Adipocyte (in vitro differentiated cells): ENCODE data around the gene TEX52.
"Not testable (repeated sequence)": the region's sequence is repeated elsewhere in the genome, so short reads cannot be mapped to it uniquely, and the experiment has no call there.

Experiments used
- DNase-seq: peaks from one replicate; pipeline ENCODE4 v3.0.0-alpha.2; 2015; ENCODE audit warnings: low read depth
- H3K27me3 ChIP-seq: replicated peaks from 2 replicates; pipeline ENCODE4 v1.7.0; 2013; ENCODE audit warnings: mild to moderate bottlenecking, low read length, moderate library complexity; ENCODE audit not compliant: control insufficient read depth, insufficient read depth
- H3K36me3 ChIP-seq: 2 replicates; pipeline ENCODE4 v1.7.0; 2013; ENCODE audit warnings: low read length, mild to moderate bottlenecking, moderate library complexity; ENCODE audit not compliant: control insufficient read depth, insufficient read depth, severe bottlenecking
- H3K4me1 ChIP-seq: 2 replicates; pipeline ENCODE4 v1.7.0; 2013; ENCODE audit warnings: mild to moderate bottlenecking, low read length, moderate library complexity; ENCODE audit not compliant: control insufficient read depth, insufficient read depth
- H3K4me3 ChIP-seq: 2 replicates; pipeline ENCODE4 v1.7.0; 2013; ENCODE audit warnings: mild to moderate bottlenecking, low read length, moderate library complexity
- H3K9ac ChIP-seq: 2 replicates; pipeline ENCODE4 v1.7.0; 2013; ENCODE audit warnings: mild to moderate bottlenecking, low read length, moderate library complexity
- H3K9me3 ChIP-seq: 2 replicates; pipeline ENCODE4 v1.7.0; 2013; ENCODE audit warnings: mild to moderate bottlenecking, low read length, moderate library complexity; ENCODE audit not compliant: control insufficient read depth

Gene TEX52

GRCh38 chr12:2890001-2890387 is 33.2 kb upstream of the TEX52 start:
- H3K4me3 ChIP-seq: peak overlapping the region; percentile 91
- H3K27me3 ChIP-seq: no peaks in the 10 kb centered on the region
- no peak for DNase-seq
- H3K9ac ChIP-seq: peak overlapping the region; percentile 92
- H3K9me3 ChIP-seq: no peaks in the 10 kb centered on the region
- H3K36me3 ChIP-seq: no peaks in the 10 kb centered on the region
- H3K4me1 ChIP-seq: peaks cover 35% of the 10 kb centered on the region

- Histone ChIP-seq H3K27me3 (no peaks in the 10 kb centered on the region), H3K9ac (no peak overlapping the region), H3K36me3 (no peaks in the 10 kb centered on the region), H3K4me3 (no peak overlapping the region), H3K9me3 (no peaks in the 10 kb centered on the region), H3K4me1 (peaks cover 7% of the 10 kb centered on the region)
- no peak for DNase-seq
These were observed 30.1 kb upstream of the TEX52 start for GRCh38 chr12:2886768-2887450.

GRCh38 chr12:2884810-2885209 is 28.0 kb upstream of the TEX52 start:
- Histone ChIP-seq H3K9me3 (no peaks in the 10 kb centered on the region), H3K4me3 (no peak overlapping the region), H3K4me1 (no peaks in the 10 kb centered on the region), H3K36me3 (no peaks in the 10 kb centered on the region), H3K27me3 (no peaks in the 10 kb centered on the region), H3K9ac (no peak overlapping the region)
- no peak for DNase-seq

GRCh38 chr12:2879853-2880252 is 23.0 kb upstream of the TEX52 start:
- no peak for DNase-seq
- no peaks in the 10 kb centered on the region for H3K9me3 ChIP-seq
- H3K9ac ChIP-seq: no peak overlapping the region
- peaks cover 18% of the 10 kb centered on the region for H3K4me1 ChIP-seq
- no peaks in the 10 kb centered on the region for H3K36me3 ChIP-seq
- H3K27me3 ChIP-seq: no peaks in the 10 kb centered on the region
- no peak overlapping the region for H3K4me3 ChIP-seq

- peak; percentile 80 for DNase-seq
- peaks cover 18% of the 10 kb centered on the region for H3K4me1 ChIP-seq
- no peaks in the 10 kb centered on the region for H3K9me3 ChIP-seq
- H3K36me3 ChIP-seq: no peaks in the 10 kb centered on the region
- peak overlapping the region; percentile 92 for H3K9ac ChIP-seq
- H3K27me3 ChIP-seq: no peaks in the 10 kb centered on the region
- H3K4me3 ChIP-seq: peak overlapping the region; percentile 84
These were observed 21.3 kb upstream of the TEX52 start for GRCh38 chr12:2877953-2878732.

- Histone ChIP-seq H3K4me3 (peak within 1 kb of the TSS; percentile 84), H3K4me1 (peaks cover 18% of the 10 kb centered on the region)
- peak; percentile 97 for DNase-seq
These were observed 20.5 kb upstream of the TEX52 start, which contains the start of the genes FOXM1 and RHNO1 for GRCh38 chr12:2877047-2877952. TSS of gene FOXM1 (minus strand) at chr12:2877174. CDS start at chr12:2874478, 2,696 bp downstream. TSS of gene RHNO1 (plus strand) at chr12:2877223. CDS start at chr12:2885367, 8,144 bp downstream.

GRCh38 chr12:2876431-2877046 is 19.7 kb upstream of the TEX52 start:
- Histone ChIP-seq H3K36me3 (no peaks in the 10 kb centered on the region), H3K9ac (peak overlapping the region; percentile 83), H3K27me3 (no peaks in the 10 kb centered on the region), H3K9me3 (no peaks in the 10 kb centered on the region), H3K4me1 (peaks cover 18% of the 10 kb centered on the region), H3K4me3 (peak overlapping the region; percentile 84)
- DNase-seq: peak; percentile 15

More at GRCh38 chr12:2877047-2877952, 20.5 kb upstream of the TEX52 start, which contains the start of the genes FOXM1 and RHNO1:
- Histone ChIP-seq H3K9ac (peak within 1 kb of the TSS; percentile 92), H3K9me3 (no peaks in the 10 kb centered on the region), H3K27me3 (no peaks in the 10 kb centered on the region), H3K36me3 (no peaks in the 10 kb centered on the region)

GRCh38 chr12:2868986-2869632 is 12.3 kb upstream of the TEX52 start:
- H3K9ac ChIP-seq, H3K4me3 ChIP-seq, H3K36me3 ChIP-seq, H3K27me3 ChIP-seq, H3K9me3 ChIP-seq, H3K4me1 ChIP-seq: not testable (repeated sequence)
- peak; percentile 42 for DNase-seq

- H3K9ac ChIP-seq: no peak overlapping the region
- no peaks in the 10 kb centered on the region for H3K9me3 ChIP-seq
These were observed 7.4 kb upstream of the TEX52 start for GRCh38 chr12:2864198-2864597.

GRCh38 chr12:2863402-2863801 is 6.6 kb upstream of the TEX52 start:
- not testable (repeated sequence) for H3K9me3 ChIP-seq, H3K4me3 ChIP-seq, H3K4me1 ChIP-seq, H3K27me3 ChIP-seq, H3K36me3 ChIP-seq, H3K9ac ChIP-seq, DNase-seq

More at GRCh38 chr12:2864198-2864597, 7.4 kb upstream of the TEX52 start:
- Histone ChIP-seq H3K4me1 (no peaks in the 10 kb centered on the region), H3K4me3 (no peak overlapping the region), H3K27me3 (no peaks in the 10 kb centered on the region), H3K36me3 (no peaks in the 10 kb centered on the region)
- DNase-seq: no peak
